GM23338 (cell line): ENCODE results near the gene DNAJC5G. TPM values are rescaled to one million over a fixed set of nuclear protein-coding genes. Genes with fewer than 3 reads are reported as not detected.

Source experiments
- ATAC-seq: fragments of 200-7000 bp; cut with Tn5 transposase; 3 replicates; pipeline ENCODE4 v1.9.1; 2020
- DNase-seq: peaks from one replicate; pipeline ENCODE4 v3.0.0-alpha.2; 2015; ENCODE audit warnings: low spot score
- H2AFZ ChIP-seq: fragments of 200-600 bp; sonication (generic); 2 replicates; pipeline ENCODE4 v1.8.0; 2016; ENCODE audit warnings: antibody characterized with exemption, mild to moderate bottlenecking, moderate library complexity
- H3F3A ChIP-seq: fragments of 200-600 bp; sonication (generic); replicated peaks from 2 replicates; pipeline ENCODE4 v1.8.0; 2017; ENCODE audit warnings: antibody characterized with exemption, mixed run types, low read depth
- H3K27ac ChIP-seq: fragments of 200-600 bp; sonication (generic); 2 replicates; pipeline ENCODE4 v1.6.1; 2016; ENCODE audit warnings: low read depth
- H3K27me3 ChIP-seq: fragments of 200-600 bp; sonication (generic); 2 replicates; pipeline ENCODE4 v1.8.0; 2016; ENCODE audit warnings: mild to moderate bottlenecking, mixed run types, moderate library complexity; ENCODE audit not compliant: insufficient read depth
- H3K36me3 ChIP-seq: fragments of 200-600 bp; sonication (generic); 2 replicates; pipeline ENCODE4 v1.8.0; 2016; ENCODE audit warnings: mild to moderate bottlenecking; ENCODE audit not compliant: insufficient read depth
- H3K4me1 ChIP-seq: fragments of 200-600 bp; sonication (generic); 2 replicates; pipeline ENCODE4 v1.8.0; 2016; ENCODE audit warnings: mild to moderate bottlenecking, moderate library complexity; ENCODE audit not compliant: insufficient read depth
- H3K4me2 ChIP-seq: fragments of 200-600 bp; sonication (generic); 2 replicates; pipeline ENCODE4 v1.7.1; 2017; ENCODE audit warnings: mixed run types
- H3K4me3 ChIP-seq: fragments of 200-600 bp; sonication (generic); 2 replicates; pipeline ENCODE4 v1.6.1; 2016; ENCODE audit warnings: mixed run types
- H3K79me2 ChIP-seq: fragments of 200-600 bp; sonication (generic); replicated peaks from 2 replicates; pipeline ENCODE4 v1.8.0; 2017; ENCODE audit warnings: mild to moderate bottlenecking; ENCODE audit not compliant: insufficient read depth
- H3K9me2 ChIP-seq: fragments of 200-600 bp; sonication (generic); 2 replicates; pipeline ENCODE4 v1.8.0; 2017; ENCODE audit not compliant: insufficient read depth
- H4K20me1 ChIP-seq: fragments of 200-600 bp; sonication (generic); replicated peaks from 2 replicates; pipeline ENCODE4 v1.8.0; 2017; ENCODE audit warnings: mild to moderate bottlenecking; ENCODE audit not compliant: insufficient read depth
- H3K27ac Mint-ChIP-seq: 2 replicates; pipeline ENCODE4 v1.8.0; 2020; ENCODE audit warnings: inconsistent platforms, mild to moderate bottlenecking, moderate library complexity, mixed read lengths
- H3K27me3 Mint-ChIP-seq: 3 replicates; pipeline ENCODE4 v1.8.0; 2022; ENCODE audit warnings: low read depth, mild to moderate bottlenecking, moderate library complexity, mixed read lengths, inconsistent platforms; ENCODE audit not compliant: insufficient read depth, poor library complexity
- H3K36me3 Mint-ChIP-seq: 3 replicates; pipeline ENCODE4 v1.8.0; 2021; ENCODE audit warnings: low read depth, mild to moderate bottlenecking, inconsistent platforms, moderate library complexity, mixed read lengths
- H3K4me1 Mint-ChIP-seq: 3 replicates; pipeline ENCODE4 v1.8.0; 2020; ENCODE audit warnings: mild to moderate bottlenecking, inconsistent platforms, mixed read lengths
- H3K4me3 Mint-ChIP-seq: 3 replicates; pipeline ENCODE4 v1.8.0; 2021; ENCODE audit warnings: moderate library complexity, mild to moderate bottlenecking, inconsistent platforms, mixed read lengths
- H3K9me3 Mint-ChIP-seq: 3 replicates; pipeline ENCODE4 v1.8.0; 2020; ENCODE audit warnings: moderate library complexity, mild to moderate bottlenecking, inconsistent platforms, mixed read lengths
- CREB1 ChIP-seq: fragments of 250-450 bp; sonication (Bioruptor Pico); IDR thresholded peaks from 2 replicates; pipeline ENCODE4 v1.5.0; 2020; ENCODE audit warnings: low read depth, mild to moderate bottlenecking, moderate library complexity
- CTCF ChIP-seq, 2 experiments: fragments of 200-600 bp in 1 of 2; sonication (generic) in 1 of 2; conservative IDR thresholded peaks; 2 replicates each; pipeline versions ENCODE4 v1.5.1 to v1.6.1; 2016 to 2017; ENCODE audit warnings: antibody characterized with exemption in 2 of 2, low read depth in 2 of 2, mild to moderate bottlenecking in 2 of 2, moderate library complexity in 1 of 2
- ETS1 ChIP-seq: IDR thresholded peaks from 2 replicates; pipeline ENCODE4 v1.6.1; 2016; ENCODE audit warnings: antibody characterized with exemption
- EZH2 ChIP-seq: fragments of 200-600 bp; sonication (generic); IDR thresholded peaks from one replicate; pipeline ENCODE4 v1.8.0; 2017; ENCODE audit warnings: antibody characterized with exemption, mild to moderate bottlenecking, low read depth; ENCODE audit not compliant: unreplicated experiment
- EZH2phosphoT487 ChIP-seq: fragments of 200-600 bp; sonication (generic); IDR thresholded peaks from one replicate; pipeline ENCODE4 v1.8.1; 2018; ENCODE audit warnings: antibody characterized with exemption; ENCODE audit not compliant: unreplicated experiment
- JUNB ChIP-seq: IDR thresholded peaks from one replicate; pipeline ENCODE4 v1.6.1; 2016; ENCODE audit warnings: antibody characterized with exemption; ENCODE audit not compliant: unreplicated experiment
- NANOG ChIP-seq: IDR thresholded peaks from 2 replicates; pipeline ENCODE4 v1.6.1; 2016; ENCODE audit warnings: antibody characterized with exemption, borderline replicate concordance
- POLR2AphosphoS5 ChIP-seq: IDR thresholded peaks from 2 replicates; pipeline ENCODE4 v1.6.1; 2016; ENCODE audit warnings: antibody characterized with exemption, low read depth
- REST ChIP-seq: IDR thresholded peaks from one replicate; pipeline ENCODE4 v1.6.1; 2018; ENCODE audit warnings: antibody characterized with exemption; ENCODE audit not compliant: unreplicated experiment
- STAT1 ChIP-seq: IDR thresholded peaks from one replicate; pipeline ENCODE4 v1.6.1; 2016; ENCODE audit warnings: antibody characterized with exemption; ENCODE audit not compliant: unreplicated experiment
- ZNF114 ChIP-seq: fragments of 250-450 bp; sonication (Bioruptor Pico); IDR thresholded peaks from 2 replicates; pipeline ENCODE4 v1.5.0; 2020; ENCODE audit warnings: mild to moderate bottlenecking, moderate library complexity
- ZNF331 ChIP-seq: fragments of 250-450 bp; sonication (Bioruptor Pico); IDR thresholded peaks from 2 replicates; pipeline ENCODE4 v1.5.0; 2020; ENCODE audit warnings: low read depth, mild to moderate bottlenecking, moderate library complexity
- ZNF462 ChIP-seq: fragments of 250-450 bp; sonication (Bioruptor Pico); IDR thresholded peaks from 2 replicates; pipeline ENCODE4 v1.5.0; 2020; ENCODE audit warnings: mild to moderate bottlenecking, moderate library complexity
- polyA plus RNA-seq: library from polyadenylated mRNA; unstranded; fragments of >200 nt; fragmentation: Nextera tagmentation; extraction: Ambion mirVana; gene quantifications from 2 replicates; pipeline ENCODE4 v1.2.1, GENCODE V29; 2016
- total RNA-seq: library from RNA; depleted of rRNA; stranded (reverse); fragments of >200 nt; shearing (Covaris generic); gene quantifications from 2 replicates; pipeline ENCODE4 v1.2.3, GENCODE V29; 2014

The DNAJC5G gene
- total and polyA plus RNA-seq, 2 experiments from 2014 or later, result 0.59 TPM; not detected in 1

GRCh38 chr2:27288610-27289009 lies 13.4 kb downstream of the DNAJC5G start:
- ATAC-seq, result no peak
- TF ChIP-seq CTCF (conservative IDR thresholded peaks at IDR 0.05; ENCODE audit: low read depth in 2 of 2) (no peak), ZNF114 (CRISPR knock-in tag) (no peak), STAT1 (no peak), ETS1 (no peak), ZNF462 (CRISPR knock-in tag) (no peak), JUNB (no peak), EZH2phosphoT487 (no peak), REST (no peak), CREB1 (CRISPR knock-in tag) (no peak), EZH2 (no peak), NANOG (no peak), ZNF331 (no peak), POLR2AphosphoS5 (no peak)
- H2AFZ ChIP-seq, result no peak overlapping the region
- peaks cover 4% of the 10 kb centered on the region; the same call in 1 of the 2 replicates for H3F3A ChIP-seq
- H3K36me3 Mint-ChIP-seq, result no peaks in the 10 kb centered on the region
- H3K4me1 Mint-ChIP-seq, result peaks cover 31% of the 10 kb centered on the region
- no peak overlapping the region for H3K4me2 ChIP-seq
- H3K27me3 Mint-ChIP-seq, result peaks cover 2% of the 10 kb centered on the region
- no peaks in the 10 kb centered on the region for H3K79me2 ChIP-seq
- no peak overlapping the region for H3K4me3 Mint-ChIP-seq
- no peak overlapping the region for H3K27ac Mint-ChIP-seq
- H3K9me2 ChIP-seq, result peaks cover 4% of the 10 kb centered on the region; the same call in 1 of the 2 replicates
- no peak overlapping the region for H3K27ac ChIP-seq
- H3K36me3 ChIP-seq, result no peaks in the 10 kb centered on the region
- H3K4me3 ChIP-seq, result no peak overlapping the region
- H3K4me1 ChIP-seq, result peaks cover 15% of the 10 kb centered on the region
- no peaks in the 10 kb centered on the region for H3K9me3 Mint-ChIP-seq
- H3K27me3 ChIP-seq, result no peaks in the 10 kb centered on the region
- H4K20me1 ChIP-seq, result no peaks in the 10 kb centered on the region
- no peak for DNase-seq
